Measurements from ENCODE around the gene MLST8.

Gene MLST8

GRCh38 chr16:2173916-2174315 is 31.3 kb upstream of the MLST8 start:
- no peak for DNase-seq

DNA sequence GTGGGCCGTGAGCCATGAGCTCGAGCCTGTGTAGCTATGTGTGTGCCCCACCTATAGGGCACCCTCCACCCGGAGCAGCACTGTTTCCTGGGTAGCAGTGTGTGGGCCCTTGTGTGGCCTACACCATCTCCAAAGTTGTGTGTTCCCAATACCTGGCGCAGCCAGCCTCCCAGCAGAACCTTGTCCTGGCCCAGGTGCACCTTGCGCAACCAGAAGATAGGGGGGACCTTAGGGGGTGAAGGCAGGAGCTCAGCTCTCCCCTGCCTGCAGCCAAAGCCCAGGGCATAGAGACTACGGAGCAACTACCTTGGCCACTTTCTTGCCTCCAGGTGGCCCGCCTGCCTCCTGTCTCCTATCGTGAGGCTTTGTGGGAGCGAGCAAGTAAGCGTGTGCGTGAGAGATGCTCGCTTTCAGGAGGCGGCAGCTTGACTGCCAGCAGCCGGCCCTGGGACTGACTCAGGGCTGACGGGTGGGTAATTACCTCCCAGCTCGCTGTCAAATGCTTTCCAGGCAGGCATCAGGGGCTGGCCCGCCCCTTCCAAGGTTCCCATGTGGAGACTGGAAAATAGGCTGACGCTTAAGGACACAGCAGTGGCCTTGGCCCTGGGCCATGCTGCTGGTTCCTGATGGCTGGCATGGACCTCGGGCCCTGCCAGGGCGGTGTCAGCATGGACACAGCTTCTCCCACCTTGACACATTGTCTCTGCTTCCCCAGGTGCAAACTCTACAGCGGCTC is 30.7 kb upstream of the MLST8 start:
- no peak for DNase-seq

DNA sequence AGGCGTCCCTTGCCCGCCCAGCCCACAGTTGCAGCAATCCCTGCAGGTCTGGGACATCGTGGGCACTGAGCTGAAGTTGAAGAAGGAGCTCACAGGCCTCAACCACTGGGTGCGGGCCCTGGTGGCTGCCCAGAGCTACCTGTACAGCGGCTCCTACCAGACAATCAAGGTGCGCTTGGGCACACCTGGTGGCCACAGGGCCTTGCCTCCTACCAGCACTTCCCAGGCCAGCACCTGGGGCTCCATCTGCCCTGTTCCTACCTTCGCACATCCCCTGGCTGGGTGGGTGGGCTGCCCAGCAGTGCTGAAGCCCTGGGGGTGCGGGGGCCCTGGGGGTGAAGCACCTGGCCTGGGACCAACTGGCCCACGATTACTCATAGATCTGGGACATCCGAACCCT is 29.8 kb upstream of the MLST8 start:
- DNase-seq, result no peak

GRCh38 chr16:2176047-2176446 is 29.2 kb upstream of the MLST8 start:
- DNase-seq, result no peak

- no peak for DNase-seq
These were observed 28.2 kb upstream of the MLST8 start for GRCh38 chr16:2177101-2177500.

DNA sequence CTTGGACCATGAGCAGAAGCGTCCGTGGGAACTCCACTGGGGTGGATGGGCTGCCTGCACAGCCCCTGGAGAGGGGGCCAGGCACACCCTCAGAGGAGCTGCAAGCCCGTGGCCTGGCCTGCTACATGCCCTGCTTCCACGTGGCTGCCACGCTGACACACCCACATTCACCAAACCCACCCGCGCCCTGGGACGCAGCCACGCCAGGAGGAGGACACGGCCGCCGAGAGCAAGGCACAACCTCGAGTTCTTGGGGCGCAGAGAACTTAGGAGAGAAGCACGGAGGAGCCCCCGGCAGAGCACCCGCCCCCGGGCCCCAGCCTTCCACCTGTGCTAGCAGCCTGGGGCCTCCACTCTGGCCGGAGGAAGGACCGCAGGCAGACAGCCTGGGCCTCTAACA is 27.7 kb upstream of the MLST8 start:
- DNase-seq, result no peak

DNA sequence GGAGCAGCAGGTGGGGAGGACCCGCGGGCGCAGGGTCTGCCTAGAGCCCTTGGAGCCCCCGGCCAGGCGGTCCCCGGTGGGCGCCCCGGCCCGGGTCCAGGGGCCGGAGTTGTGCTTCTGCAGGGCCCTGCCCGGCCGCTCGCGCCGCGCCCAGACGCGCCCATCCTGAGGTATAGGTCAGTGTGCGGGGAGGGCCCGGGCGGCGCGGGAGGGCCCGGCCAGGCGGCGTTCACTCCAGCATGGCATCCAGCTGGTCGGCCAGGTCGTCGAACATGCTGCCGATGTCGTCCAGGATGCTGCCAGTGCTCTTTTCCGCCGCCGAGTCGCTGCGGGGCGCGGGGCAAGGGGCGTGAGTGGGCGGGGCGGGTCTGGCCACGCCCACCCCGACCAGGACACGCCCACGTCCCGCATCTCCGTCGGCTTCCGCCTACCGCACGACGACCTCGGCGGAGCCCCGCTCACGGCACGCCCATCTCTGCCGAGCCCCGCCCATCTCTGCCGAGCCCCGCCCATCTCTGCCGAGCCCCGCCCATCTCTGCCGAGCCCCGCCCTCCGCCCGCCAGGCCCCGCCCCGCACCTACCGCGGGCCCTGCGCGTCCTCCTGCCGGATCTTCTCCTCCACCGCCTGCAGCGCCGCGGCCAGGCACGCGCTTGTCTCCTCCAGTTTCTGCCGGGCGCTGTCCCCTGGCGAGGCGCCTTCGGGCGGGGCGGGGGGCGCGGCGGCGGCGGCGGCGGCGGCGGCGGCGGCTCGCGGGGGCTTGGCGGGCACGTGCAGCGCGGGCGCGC is 26.7 kb upstream of the MLST8 start:
- no peak for DNase-seq

GRCh38 chr16:2179107-2179501 is 26.1 kb upstream of the MLST8 start:
- no peak for DNase-seq

- DNase-seq, result no peak
These were observed 25.7 kb upstream of the MLST8 start for GRCh38 chr16:2179576-2179975.

GRCh38 chr16:2180461-2180860 is 24.8 kb upstream of the MLST8 start:
- no peak for DNase-seq

- DNase-seq, result no peak
These were observed 24.0 kb upstream of the MLST8 start for GRCh38 chr16:2180962-2181923.

DNA sequence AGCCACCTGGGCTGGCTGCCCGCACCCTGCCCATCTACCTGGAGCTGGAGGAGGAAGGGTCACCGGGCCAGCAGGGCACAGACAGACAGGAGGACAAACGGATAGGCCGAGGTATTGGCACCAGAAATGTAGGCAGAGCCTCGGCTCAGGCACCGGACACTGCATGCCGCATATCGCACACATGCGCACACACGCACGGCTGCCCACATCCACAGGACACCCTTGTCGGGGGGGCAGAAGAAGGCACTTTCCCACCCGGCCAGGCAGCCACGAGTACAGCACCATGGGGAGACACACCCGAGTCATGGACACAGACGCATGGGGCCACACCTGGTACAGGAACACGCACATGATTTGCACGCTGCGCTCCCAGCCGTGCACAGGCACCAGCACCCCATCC is 23.3 kb upstream of the MLST8 start:
- no peak for DNase-seq

- DNase-seq, result no peak
These were observed 21.6 kb upstream of the MLST8 start for GRCh38 chr16:2183671-2184070.

GRCh38 chr16:2184346-2184745 is 20.9 kb upstream of the MLST8 start:
- DNase-seq, result no peak

DNA sequence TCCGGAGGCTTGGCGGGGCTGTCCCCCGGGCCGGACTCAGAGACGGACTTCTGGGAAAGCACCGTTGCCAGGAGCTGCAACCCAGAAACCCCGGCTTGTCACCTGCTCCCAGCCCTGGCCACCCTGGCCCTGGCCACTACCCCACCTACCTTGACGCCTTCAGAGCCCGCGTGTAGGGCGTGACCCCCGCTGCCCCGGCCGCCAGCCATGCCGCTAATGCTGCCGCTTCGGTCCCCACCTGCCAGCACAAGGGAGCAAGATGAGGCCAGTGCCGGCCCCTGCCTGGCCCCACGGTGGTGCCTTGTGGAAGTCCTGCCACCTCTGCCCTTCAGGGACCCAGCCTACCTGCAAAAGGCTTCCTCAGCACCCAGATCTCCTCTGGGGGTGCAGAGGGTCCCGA is 20.3 kb upstream of the MLST8 start:
- no peak for DNase-seq

DNA sequence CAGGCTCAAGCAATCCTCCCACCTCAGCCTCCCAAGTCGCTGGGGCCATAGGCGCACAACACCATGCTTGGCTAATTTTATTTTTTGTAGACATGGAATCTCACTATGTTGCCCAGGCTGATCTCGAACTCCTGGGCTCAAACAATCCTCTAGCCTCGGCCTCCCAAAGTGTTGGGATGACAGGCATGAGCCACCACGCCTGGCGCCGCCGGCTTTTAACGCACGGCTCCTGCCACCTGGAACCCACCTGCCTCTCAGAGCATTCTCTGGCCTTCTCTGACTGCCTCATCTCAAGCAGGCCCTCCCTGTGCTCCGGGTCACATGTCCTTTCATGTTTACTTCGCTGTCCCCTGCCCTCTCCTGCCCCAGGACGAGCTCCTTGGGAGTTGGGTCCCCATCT is 19.2 kb upstream of the MLST8 start:
- no peak for DNase-seq

DNA sequence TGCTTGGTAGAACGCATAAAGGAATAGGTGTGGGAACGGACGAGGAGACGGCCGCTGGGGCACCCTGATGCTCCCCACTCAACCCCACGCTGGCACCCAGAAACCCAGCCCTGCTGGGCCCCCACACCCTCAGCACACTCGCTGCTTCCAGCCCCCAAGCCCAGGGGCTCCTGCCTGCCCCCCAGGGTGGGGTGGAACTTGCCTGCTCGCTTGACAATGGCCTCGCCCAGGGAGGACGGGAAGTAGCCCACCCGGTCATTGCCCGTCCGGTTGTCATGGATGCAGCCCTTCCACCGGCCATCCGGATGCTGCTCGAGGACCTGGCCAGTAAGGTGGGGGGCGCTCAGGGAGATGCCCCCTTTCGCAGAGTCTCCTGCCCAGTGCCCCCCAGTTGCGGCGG is 18.7 kb upstream of the MLST8 start:
- DNase-seq, result no peak

GRCh38 chr16:2187212-2187611 is 18.0 kb upstream of the MLST8 start:
- DNase-seq, result no peak

GRCh38 chr16:2188395-2188794 is 16.9 kb upstream of the MLST8 start:
- no peak for DNase-seq

DNA sequence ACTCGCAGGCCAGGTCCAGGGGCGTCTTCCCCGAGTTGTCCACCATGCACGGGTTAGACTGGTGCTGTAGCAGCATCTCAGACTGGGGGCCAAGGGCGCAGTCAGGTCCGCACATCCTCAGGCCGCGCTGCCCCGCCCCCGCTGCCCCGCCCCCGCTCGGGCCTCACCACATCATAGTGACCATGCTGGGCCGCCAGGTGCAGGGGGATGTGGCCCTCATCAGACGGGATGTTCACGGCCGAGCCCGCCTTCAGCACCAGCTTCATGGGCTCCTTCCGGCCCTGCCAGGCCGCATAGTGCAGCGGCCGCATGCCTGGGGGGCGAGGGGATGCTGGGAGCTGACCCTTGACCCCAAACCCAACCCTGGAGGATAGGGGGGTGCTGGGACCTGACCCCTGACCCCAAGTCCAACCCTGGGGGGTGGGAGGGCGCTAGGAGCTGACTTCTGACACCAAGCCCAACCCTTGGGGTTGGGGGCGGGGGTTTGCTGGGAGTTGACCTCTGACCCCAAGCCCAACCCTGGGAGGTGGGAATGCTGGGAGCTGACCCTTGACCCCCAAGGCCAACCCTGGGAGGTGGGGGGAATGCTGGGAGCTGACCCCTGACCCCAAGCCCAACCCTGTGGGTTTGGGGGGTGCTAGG is 15.9 kb upstream of the MLST8 start:
- DNase-seq, result no peak

DNA sequence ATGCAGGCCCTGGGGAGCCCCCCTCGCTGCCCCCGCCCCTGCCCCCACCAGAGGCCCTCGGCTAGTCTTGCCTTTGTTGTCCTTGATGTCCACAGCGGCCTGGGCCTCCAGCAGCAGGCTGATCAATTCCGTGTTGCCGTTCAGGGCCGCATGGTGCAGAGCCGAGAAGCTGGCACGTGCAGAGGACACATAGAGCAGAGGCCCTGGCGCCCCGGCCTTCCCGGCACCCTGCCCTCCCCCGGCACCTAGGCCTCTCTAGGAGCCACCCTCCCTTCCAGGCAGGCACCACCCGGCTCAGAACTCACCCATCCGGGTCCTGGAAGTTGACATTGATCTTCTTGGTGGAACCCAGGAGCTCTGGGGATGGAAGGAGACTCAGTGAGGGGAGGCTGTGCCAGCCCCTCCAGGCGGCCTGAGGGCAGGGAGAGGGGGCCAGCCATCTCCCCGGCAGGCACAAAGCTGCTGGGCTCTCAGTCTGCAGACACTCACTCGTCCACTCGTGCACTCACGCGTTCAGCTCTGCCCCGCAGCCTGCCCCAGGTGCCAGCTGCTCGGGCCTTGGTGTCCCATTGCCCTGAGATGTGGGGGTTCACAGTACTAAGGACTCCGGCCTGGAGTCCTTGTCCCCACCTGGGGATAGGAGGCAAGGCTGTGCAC is 15.1 kb upstream of the MLST8 start:
- DNase-seq, result no peak

DNA sequence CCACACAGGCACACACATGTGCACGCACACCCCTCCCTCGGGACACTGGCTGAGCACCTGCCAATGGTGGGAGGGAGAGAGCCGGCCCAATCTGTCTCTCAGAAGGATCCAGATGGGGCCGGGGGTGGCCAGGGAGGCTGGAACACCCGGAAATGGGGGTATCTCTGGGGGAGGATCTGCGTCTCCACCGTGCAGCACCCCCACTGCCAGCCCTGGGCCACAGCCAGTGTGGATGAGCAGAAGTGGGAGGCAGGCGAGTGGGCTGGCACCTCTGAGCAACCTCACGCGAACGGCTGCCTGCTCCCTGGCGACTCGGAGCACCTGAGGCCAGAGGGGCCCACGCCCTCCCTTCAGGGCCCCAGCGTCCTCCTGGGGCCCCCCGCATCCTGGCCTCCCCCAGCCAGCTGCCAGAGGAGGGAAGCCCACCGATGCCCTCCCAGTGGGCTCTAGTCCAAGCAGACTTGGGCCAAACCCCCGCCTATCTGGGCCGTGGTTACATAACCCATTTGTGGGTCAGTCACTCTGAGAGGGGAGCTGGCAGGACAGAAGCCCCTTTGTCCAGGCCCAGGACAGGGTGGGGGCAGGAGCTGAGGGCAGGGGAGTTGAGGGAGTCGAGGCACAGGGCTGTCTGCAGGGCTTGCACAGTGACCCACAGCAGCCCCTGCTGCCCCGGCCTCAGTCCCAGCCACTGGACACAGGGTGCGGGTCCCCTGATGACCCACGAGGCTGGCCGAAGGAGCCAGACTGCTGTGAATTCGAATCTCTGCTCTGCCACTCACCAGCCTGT is 14.4 kb upstream of the MLST8 start:
- no peak for DNase-seq
